ENCODE results near the gene SLC4A4.

Gene SLC4A4

GRCh38 chr4:71545168-71545567, 206.3 kb downstream of the SLC4A4 start:
- no peak for DNase-seq (ENCODE audit: low spot score)

- DNase-seq (ENCODE audit: low spot score): no peak
Measured at GRCh38 chr4:71549516-71550160, 210.8 kb downstream of the SLC4A4 start.

GRCh38 chr4:71550220-71551165, 211.7 kb downstream of the SLC4A4 start:
- DNase-seq (ENCODE audit: low spot score): no peak

- DNase-seq (ENCODE audit: low spot score): no peak
Measured at GRCh38 chr4:71553605-71554004, 214.8 kb downstream of the SLC4A4 start.

GRCh38 chr4:71554025-71554424, 215.2 kb downstream of the SLC4A4 start:
- no peak for DNase-seq (ENCODE audit: low spot score)

GRCh38 chr4:71558248-71558647, 219.4 kb downstream of the SLC4A4 start:
- no peak for DNase-seq (ENCODE audit: low spot score)

- DNase-seq (ENCODE audit: low spot score): no peak
Measured at GRCh38 chr4:71559957-71560571, 221.2 kb downstream of the SLC4A4 start.

- DNase-seq (ENCODE audit: low spot score): no peak
Measured at GRCh38 chr4:71564775-71565174, 226.0 kb downstream of the SLC4A4 start.

- no peak for DNase-seq (ENCODE audit: low spot score)
Measured at GRCh38 chr4:71566856-71567255, 228.0 kb downstream of the SLC4A4 start.

GRCh38 chr4:71568131-71568530, 229.3 kb downstream of the SLC4A4 start:
- DNase-seq (ENCODE audit: low spot score): no peak

GRCh38 chr4:71570492-71570891, 231.7 kb downstream of the SLC4A4 start:
- DNase-seq (ENCODE audit: low spot score): no peak

- no peak for DNase-seq (ENCODE audit: low spot score)
Measured at GRCh38 chr4:71571346-71571745, 232.5 kb downstream of the SLC4A4 start.

- DNase-seq (ENCODE audit: low spot score): no peak
Measured at GRCh38 chr4:71583971-71584370, 245.2 kb downstream of the SLC4A4 start.

- DNase-seq (ENCODE audit: low spot score): no peak
Measured at GRCh38 chr4:71584585-71584984, 245.8 kb downstream of the SLC4A4 start.

GRCh38 chr4:71586087-71586763, 247.4 kb downstream of the SLC4A4 start:
- no peak for DNase-seq (ENCODE audit: low spot score)

- no peak for DNase-seq (ENCODE audit: low spot score)
Measured at GRCh38 chr4:71587995-71588394, 249.2 kb downstream of the SLC4A4 start.

GRCh38 chr4:71592793-71593192, 254.0 kb downstream of the SLC4A4 start:
- DNase-seq (ENCODE audit: low spot score): no peak

GRCh38 chr4:71593311-71593710, 254.5 kb downstream of the SLC4A4 start:
- no peak for DNase-seq (ENCODE audit: low spot score)

- DNase-seq (ENCODE audit: low spot score): no peak
Measured at GRCh38 chr4:71595576-71596108, 256.8 kb downstream of the SLC4A4 start.

GRCh38 chr4:71599578-71599977, 260.8 kb downstream of the SLC4A4 start:
- DNase-seq (ENCODE audit: low spot score): no peak

GRCh38 chr4:71602289-71602900, 263.6 kb downstream of the SLC4A4 start:
- no peak for DNase-seq (ENCODE audit: low spot score)

- DNase-seq (ENCODE audit: low spot score): no peak
Measured at GRCh38 chr4:71604785-71605184, 266.0 kb downstream of the SLC4A4 start.

Measured in hematopoietic multipotent progenitor cell treated with erythropoietin and hydrocortisone succinate and interleukin-3 and kit ligand, for 15 days (in vitro differentiated cells).